Neural crest cell (in vitro differentiated cells): ENCODE data around the gene LGALS14. TPM values are rescaled to one million over a fixed set of nuclear protein-coding genes. Genes with fewer than 3 reads are reported as not detected.

Source experiments
- DNase-seq: peaks from one replicate; pipeline ENCODE4 v3.0.0; 2021; ENCODE audit warnings: low read depth, mixed read lengths, low spot score
- H3K27ac Mint-ChIP-seq: one replicate; pipeline ENCODE4 v1.8.0; 2021; ENCODE audit warnings: mild to moderate bottlenecking, mixed read lengths; ENCODE audit not compliant: unreplicated experiment
- H3K27me3 Mint-ChIP-seq: 2 replicates; pipeline ENCODE4 v1.8.0; 2021; ENCODE audit warnings: low read depth, mild to moderate bottlenecking, mixed read lengths
- H3K36me3 Mint-ChIP-seq: 2 replicates; pipeline ENCODE4 v1.8.0; 2021; ENCODE audit warnings: low read depth, mild to moderate bottlenecking, mixed read lengths
- H3K4me1 Mint-ChIP-seq: 2 replicates; pipeline ENCODE4 v1.8.0; 2021; ENCODE audit warnings: mixed read lengths
- H3K4me3 Mint-ChIP-seq: one replicate; pipeline ENCODE4 v1.8.0; 2021; ENCODE audit warnings: mild to moderate bottlenecking, mixed read lengths
- H3K9me3 Mint-ChIP-seq: 2 replicates; pipeline ENCODE4 v1.8.0; 2021; ENCODE audit warnings: mixed read lengths
- total RNA-seq: library from RNA; stranded (reverse); gene quantifications from 2 replicates; pipeline ENCODE4 v1.2.1, GENCODE V29; 2021
- TF ChIP-seq, protein P1 (sequence below): fragments of 200-600 bp; sonication (generic); conservative IDR thresholded peaks from 2 replicates; pipeline ENCODE4 v1.5.0; 2021; ENCODE audit warnings: antibody characterized with exemption, mild to moderate bottlenecking

The LGALS14 gene
- total RNA-seq, 1 donor from 2014 or later: not detected

DNA sequence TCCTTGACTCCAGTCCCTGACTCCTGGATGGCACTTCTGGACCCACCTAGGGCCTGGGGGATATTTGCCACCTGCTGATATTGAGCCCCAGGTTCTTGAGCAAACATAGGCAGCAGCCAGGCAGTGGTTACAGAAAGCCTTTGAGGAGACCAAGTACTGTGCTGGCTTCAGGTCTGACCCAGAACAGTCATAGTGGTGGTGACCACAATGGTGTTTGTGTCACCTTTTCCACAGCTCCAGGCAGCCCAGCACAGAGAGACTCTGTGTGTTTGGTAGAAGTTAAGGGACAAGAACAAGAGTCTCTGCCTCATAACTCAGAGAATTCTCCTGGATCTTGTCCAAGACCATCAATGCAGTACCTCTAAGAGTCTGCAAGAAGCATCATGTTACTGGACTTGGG is 48.1 kb downstream of the LGALS14 start:
- no peaks in the 10 kb centered on the region for H3K9me3 Mint-ChIP-seq
- H3K27me3 Mint-ChIP-seq: peaks cover 51% of the 10 kb centered on the region
- no peaks in the 10 kb centered on the region for H3K4me1 Mint-ChIP-seq
- TF ChIP-seq, protein P1, sequence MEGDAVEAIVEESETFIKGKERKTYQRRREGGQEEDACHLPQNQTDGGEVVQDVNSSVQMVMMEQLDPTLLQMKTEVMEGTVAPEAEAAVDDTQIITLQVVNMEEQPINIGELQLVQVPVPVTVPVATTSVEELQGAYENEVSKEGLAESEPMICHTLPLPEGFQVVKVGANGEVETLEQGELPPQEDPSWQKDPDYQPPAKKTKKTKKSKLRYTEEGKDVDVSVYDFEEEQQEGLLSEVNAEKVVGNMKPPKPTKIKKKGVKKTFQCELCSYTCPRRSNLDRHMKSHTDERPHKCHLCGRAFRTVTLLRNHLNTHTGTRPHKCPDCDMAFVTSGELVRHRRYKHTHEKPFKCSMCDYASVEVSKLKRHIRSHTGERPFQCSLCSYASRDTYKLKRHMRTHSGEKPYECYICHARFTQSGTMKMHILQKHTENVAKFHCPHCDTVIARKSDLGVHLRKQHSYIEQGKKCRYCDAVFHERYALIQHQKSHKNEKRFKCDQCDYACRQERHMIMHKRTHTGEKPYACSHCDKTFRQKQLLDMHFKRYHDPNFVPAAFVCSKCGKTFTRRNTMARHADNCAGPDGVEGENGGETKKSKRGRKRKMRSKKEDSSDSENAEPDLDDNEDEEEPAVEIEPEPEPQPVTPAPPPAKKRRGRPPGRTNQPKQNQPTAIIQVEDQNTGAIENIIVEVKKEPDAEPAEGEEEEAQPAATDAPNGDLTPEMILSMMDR: no peak
- H3K36me3 Mint-ChIP-seq: no peaks in the 10 kb centered on the region
- DNase-seq: no peak
- H3K4me3 Mint-ChIP-seq: no peak overlapping the region
- no peak overlapping the region for H3K27ac Mint-ChIP-seq

DNA sequence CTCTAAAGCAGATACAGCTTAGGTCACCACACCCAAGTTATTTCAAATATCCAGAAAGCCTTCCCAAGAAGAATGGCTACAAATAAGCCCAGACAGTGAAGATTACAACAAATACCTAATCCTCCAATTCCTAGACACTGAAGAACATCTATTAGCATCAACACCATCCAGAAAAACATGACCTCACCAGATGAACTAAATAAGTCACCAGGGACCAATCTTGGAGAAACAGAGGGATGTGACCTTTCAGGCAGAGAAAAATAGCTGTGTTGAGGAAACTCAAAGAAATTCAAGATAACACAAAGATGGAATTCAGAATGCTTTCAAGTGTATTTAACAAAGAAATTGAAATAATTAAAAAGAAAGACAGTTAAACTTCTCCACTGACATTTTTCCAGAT is 48.5 kb downstream of the LGALS14 start:
- Mint-ChIP-seq H3K36me3 (no peaks in the 10 kb centered on the region), H3K9me3 (no peaks in the 10 kb centered on the region)

DNA sequence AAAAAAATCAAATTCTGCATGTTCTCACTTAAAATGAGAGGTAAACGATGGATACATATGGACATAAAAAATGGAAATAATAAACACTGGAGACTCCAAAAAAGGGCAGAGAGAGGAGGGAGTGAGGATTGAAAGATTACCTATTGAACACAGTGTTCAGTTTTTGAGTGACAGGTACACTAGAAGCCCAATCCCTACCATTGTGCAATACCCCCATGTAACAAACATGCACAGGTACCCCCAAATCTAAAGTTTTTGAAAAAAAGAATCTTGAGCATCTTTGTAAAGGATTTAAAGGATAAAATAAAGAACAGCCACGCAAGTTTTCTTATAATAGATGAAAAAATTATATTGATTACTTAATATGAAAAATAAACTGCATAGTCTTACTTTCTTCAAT is 50.3 kb downstream of the LGALS14 start:
- Mint-ChIP-seq H3K27ac (no peak overlapping the region), H3K4me1 (no peaks in the 10 kb centered on the region), H3K9me3 (no peaks in the 10 kb centered on the region), H3K4me3 (no peak overlapping the region), H3K27me3 (peaks cover 49% of the 10 kb centered on the region), H3K36me3 (no peaks in the 10 kb centered on the region)
- TF ChIP-seq, protein P1: no peak
- DNase-seq: no peak

More for the DNA sequence above, 48.5 kb downstream of the LGALS14 start:
- TF ChIP-seq, protein P1: no peak
- H3K4me3 Mint-ChIP-seq: no peak overlapping the region
- peaks cover 47% of the 10 kb centered on the region for H3K27me3 Mint-ChIP-seq
- no peak for DNase-seq
- no peaks in the 10 kb centered on the region for H3K4me1 Mint-ChIP-seq
- no peak overlapping the region for H3K27ac Mint-ChIP-seq

DNA sequence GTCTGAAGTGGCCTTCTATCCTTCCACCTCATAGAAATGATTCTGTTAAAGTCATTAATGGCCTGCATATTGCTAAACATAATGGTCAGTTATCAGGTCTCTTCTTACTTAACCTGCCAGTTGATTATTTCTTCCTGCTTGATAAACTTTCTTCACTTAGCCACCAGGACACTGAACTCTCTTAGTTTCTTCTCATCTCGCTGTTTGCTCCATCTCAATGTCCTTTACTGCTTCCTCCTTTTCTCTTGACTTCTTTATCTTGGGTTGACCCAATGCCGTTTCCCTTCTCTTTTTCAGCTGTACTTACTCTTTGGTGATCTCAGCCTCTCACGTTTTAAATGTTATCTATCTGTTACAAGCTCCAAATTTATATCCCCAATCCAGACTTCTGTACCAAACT is 50.7 kb downstream of the LGALS14 start:
- Mint-ChIP-seq H3K36me3 (no peaks in the 10 kb centered on the region), H3K4me1 (no peaks in the 10 kb centered on the region), H3K27me3 (peaks cover 51% of the 10 kb centered on the region), H3K4me3 (no peak overlapping the region), H3K9me3 (no peaks in the 10 kb centered on the region), H3K27ac (no peak overlapping the region)
- DNase-seq: no peak
- TF ChIP-seq, protein P1: no peak

Other genes starting within 250 kb of the LGALS14 start
- gene TIMM50, start 223.6 kb upstream of the LGALS14 start, total RNA-seq: 118 and 121 TPM in 2 replicates
- 17.9 and 22.3 TPM in 2 replicates for gene DLL3, start 205.5 kb upstream of the LGALS14 start, total RNA-seq
- gene SELENOV, start 189.3 kb upstream of the LGALS14 start, total RNA-seq: not detected in 2 replicates
- gene EID2B, start 171.6 kb upstream of the LGALS14 start, total RNA-seq: 7.2 and 7.7 TPM in 2 replicates
- gene EID2, start 164.3 kb upstream of the LGALS14 start, total RNA-seq: 28.0 and 30.8 TPM in 2 replicates
- gene LGALS13, start 102.0 kb upstream of the LGALS14 start, total RNA-seq: not detected in 2 replicates
- not detected in 2 replicates for gene LGALS16, start 48.6 kb upstream of the LGALS14 start, total RNA-seq
- gene CLC, start 33.5 kb downstream of the LGALS14 start, total RNA-seq: not detected in 2 replicates
- not detected in 2 replicates for gene LEUTX, start 74.4 kb downstream of the LGALS14 start, total RNA-seq
- 40.5 and 44.9 TPM in 2 replicates for gene DYRK1B, start 129.7 kb downstream of the LGALS14 start, total RNA-seq
- 473 and 489 TPM in 2 replicates for gene FBL, start 141.9 kb downstream of the LGALS14 start, total RNA-seq
- gene FCGBP, start 230.2 kb downstream of the LGALS14 start, total RNA-seq: 1.0 and 1.6 TPM in 2 replicates